Measurements from ENCODE around the gene CREB5.

The CREB5 gene

DNA sequence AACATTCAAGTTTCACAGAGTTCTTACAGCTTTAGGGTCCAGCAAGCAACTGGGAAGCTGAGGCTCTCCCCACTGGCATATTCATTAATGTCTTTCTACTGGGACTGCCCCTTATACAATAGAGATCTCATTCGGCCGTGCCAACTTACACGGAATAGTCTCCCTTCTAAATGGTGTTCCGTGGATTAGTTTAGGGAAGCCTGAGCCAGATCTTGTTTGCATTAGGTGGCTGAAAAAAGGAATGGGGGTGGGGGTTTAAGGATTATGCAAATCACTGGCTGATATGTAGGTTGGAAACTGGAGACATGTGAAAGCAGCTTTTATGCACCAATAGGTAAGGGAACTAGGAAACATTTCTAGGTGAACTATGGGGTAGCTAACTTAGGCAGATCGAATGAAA is 327.5 kb downstream of the CREB5 start:
- no peak overlapping the region for H3K4me3 ChIP-seq (ENCODE audit: low read length)
- DNase-seq (ENCODE audit: low read depth), result no peak
- TF ChIP-seq, protein P1, sequence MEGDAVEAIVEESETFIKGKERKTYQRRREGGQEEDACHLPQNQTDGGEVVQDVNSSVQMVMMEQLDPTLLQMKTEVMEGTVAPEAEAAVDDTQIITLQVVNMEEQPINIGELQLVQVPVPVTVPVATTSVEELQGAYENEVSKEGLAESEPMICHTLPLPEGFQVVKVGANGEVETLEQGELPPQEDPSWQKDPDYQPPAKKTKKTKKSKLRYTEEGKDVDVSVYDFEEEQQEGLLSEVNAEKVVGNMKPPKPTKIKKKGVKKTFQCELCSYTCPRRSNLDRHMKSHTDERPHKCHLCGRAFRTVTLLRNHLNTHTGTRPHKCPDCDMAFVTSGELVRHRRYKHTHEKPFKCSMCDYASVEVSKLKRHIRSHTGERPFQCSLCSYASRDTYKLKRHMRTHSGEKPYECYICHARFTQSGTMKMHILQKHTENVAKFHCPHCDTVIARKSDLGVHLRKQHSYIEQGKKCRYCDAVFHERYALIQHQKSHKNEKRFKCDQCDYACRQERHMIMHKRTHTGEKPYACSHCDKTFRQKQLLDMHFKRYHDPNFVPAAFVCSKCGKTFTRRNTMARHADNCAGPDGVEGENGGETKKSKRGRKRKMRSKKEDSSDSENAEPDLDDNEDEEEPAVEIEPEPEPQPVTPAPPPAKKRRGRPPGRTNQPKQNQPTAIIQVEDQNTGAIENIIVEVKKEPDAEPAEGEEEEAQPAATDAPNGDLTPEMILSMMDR (conservative IDR thresholded peaks at IDR 0.05; ENCODE audit: low read length), result no peak

DNA sequence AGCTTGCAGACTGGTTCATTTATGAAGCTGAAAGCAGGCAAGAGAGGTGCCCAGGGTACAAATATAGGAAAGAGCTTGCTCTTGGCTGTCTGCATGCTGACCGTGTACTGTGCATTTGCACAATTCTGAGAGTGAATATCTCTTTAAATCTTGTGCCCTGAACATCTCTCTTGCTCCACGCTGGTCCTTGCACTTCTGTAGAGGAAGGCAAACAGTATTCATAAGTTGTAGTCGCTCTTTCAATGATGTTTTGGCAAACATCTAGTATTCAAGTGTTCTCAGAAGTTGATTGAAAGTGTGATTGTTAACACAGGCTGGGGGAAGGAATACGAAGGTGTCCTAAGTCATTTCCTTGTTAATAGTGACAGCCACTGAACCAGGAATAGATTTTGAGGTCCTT is 332.6 kb downstream of the CREB5 start:
- TF ChIP-seq, protein P1 (conservative IDR thresholded peaks at IDR 0.05; ENCODE audit: low read length), result no peak
- H3K4me3 ChIP-seq (ENCODE audit: low read length), result no peak overlapping the region
- no peak for DNase-seq (ENCODE audit: low read depth)

DNA sequence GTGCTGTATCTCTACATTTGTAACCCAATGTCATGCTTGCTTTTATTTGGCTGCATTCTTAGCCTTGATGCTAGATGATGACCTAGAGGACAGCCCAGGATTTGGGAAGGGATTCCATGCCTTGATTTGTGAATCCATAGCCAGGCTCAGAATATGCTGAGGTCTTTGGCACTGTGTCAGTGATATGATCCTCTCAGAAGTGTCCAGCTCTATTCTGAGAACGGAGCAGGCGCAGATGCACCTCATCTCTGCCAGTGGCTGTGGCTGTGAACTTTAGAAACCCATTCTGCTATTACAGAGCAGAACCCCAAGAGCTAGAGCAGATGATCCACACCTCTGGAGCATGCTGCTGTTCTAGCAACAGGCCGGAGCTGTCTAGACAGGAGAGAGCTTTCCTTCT is 333.0 kb downstream of the CREB5 start:
- no peak overlapping the region for H3K4me3 ChIP-seq (ENCODE audit: low read length)
- TF ChIP-seq, protein P1 (conservative IDR thresholded peaks at IDR 0.05; ENCODE audit: low read length), result no peak
- no peak for DNase-seq (ENCODE audit: low read depth)

DNA sequence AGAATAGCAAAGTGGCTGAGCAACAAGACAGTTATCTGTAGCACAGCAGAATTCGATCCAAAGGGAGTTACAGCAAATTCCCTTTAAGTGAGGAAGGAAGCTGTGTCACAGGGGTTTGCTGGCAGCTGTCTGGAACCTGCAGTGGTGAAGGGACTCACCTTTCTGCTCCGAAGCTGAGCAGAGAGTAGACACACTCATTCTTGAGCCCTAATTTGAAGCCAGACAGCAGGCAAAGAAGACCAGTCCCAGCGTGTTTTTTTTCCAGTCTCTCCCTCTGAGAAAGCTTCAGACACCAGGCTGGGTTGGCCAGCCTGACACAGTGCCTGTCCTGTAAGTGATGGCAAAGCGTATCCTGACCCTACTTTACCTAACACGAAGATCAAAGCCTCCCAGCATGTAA is 335.1 kb downstream of the CREB5 start:
- TF ChIP-seq, protein P1 (conservative IDR thresholded peaks at IDR 0.05; ENCODE audit: low read length), result no peak
- no peak overlapping the region for H3K4me3 ChIP-seq (ENCODE audit: low read length)

DNA sequence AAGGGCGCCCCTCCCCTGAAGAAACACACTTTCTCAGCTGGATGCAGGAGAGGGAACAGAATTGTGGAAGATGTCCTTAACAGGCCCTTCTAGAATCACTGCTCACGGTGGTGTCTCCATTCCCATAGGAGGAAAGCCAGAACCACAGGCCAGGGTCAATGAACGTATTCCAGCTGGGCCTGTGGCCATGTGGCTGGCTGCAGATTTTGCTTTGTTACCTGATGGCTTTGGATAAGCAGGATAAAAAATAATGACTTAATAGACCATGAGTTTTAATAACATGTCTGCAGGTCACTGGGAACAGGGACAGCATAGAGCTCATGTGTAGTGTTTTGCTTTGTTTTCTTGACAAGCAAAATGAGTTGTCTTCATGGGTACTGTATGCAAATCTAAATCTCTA is 335.5 kb downstream of the CREB5 start:
- TF ChIP-seq, protein P1 (conservative IDR thresholded peaks at IDR 0.05; ENCODE audit: low read length), result no peak
- DNase-seq (ENCODE audit: low read depth), result no peak
- H3K4me3 ChIP-seq (ENCODE audit: low read length), result no peak overlapping the region

More for the DNA sequence above, 335.1 kb downstream of the CREB5 start:
- DNase-seq (ENCODE audit: low read depth), result no peak

DNA sequence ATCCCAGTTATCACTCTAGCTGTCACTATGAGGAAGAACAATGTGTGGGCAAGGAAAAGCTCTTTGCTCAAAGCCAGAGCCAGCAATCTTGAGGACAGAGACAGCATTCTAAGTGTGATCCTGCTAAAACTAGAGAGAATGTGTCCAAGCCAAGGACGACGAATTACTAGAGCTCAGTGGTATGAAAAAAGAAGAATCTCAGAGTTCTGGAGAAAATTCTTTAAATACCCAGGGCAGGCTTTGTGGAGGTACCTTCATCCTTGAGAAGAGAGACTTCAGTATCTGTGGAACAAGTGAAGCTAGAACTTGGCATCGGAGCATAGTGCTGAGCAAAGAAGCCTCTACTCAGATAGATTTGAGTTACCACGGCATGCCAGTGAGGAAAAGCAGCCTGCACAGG is 336.0 kb downstream of the CREB5 start:
- no peak overlapping the region for H3K4me3 ChIP-seq (ENCODE audit: low read length)
- TF ChIP-seq, protein P1 (conservative IDR thresholded peaks at IDR 0.05; ENCODE audit: low read length), result no peak

DNA sequence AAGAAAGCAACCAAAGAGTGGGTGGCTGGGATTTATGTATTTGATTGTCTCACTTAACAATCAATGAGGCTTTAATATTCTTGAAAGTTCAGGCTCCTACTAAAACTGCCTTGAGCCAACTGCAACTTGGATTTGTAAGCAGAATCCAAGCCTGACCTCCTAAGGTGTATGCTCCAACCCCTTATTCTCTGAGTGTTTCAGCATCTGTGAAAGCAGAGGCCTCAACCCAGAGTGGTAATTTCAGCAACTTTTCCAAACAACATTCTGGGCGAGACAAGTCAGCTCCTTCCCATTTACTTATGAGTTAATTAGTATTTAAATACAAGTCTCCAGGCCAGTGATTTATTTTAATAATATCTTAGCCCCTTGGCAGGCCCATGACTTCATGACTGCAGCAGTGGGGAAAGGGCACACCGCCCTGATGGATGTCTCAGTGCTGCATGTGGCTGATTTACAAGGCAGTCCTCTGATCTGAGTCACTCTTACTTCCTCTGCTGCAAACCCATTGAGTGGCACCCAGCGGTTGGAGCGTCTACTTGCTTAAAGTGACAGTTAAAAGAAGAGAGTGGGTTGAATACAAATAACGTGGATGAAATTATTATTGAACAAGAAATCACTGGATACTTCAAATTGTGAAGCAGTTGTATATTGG is 336.7 kb downstream of the CREB5 start:
- TF ChIP-seq, protein P1 (conservative IDR thresholded peaks at IDR 0.05; ENCODE audit: low read length), result no peak
- DNase-seq (ENCODE audit: low read depth), result peak; percentile 24
- no peak overlapping the region for H3K4me3 ChIP-seq (ENCODE audit: low read length)

More for the DNA sequence above, 336.0 kb downstream of the CREB5 start:
- no peak for DNase-seq (ENCODE audit: low read depth)
